NCI-H2171 (cell line): ENCODE data around the gene SLC25A43.
"Not testable (repeated sequence)": the region's sequence is repeated elsewhere in the genome, so short reads cannot be mapped to it uniquely, and the experiment has no call there.

ENCODE experiments used
- DNase-seq: peaks from one replicate; lab custom pipeline; 2025; lab: John Stamatoyannopoulos, UW

The SLC25A43 gene

GRCh38 chrX:119407681-119408080 lies 8.5 kb downstream of the SLC25A43 start:
- no peak for DNase-seq

DNA sequence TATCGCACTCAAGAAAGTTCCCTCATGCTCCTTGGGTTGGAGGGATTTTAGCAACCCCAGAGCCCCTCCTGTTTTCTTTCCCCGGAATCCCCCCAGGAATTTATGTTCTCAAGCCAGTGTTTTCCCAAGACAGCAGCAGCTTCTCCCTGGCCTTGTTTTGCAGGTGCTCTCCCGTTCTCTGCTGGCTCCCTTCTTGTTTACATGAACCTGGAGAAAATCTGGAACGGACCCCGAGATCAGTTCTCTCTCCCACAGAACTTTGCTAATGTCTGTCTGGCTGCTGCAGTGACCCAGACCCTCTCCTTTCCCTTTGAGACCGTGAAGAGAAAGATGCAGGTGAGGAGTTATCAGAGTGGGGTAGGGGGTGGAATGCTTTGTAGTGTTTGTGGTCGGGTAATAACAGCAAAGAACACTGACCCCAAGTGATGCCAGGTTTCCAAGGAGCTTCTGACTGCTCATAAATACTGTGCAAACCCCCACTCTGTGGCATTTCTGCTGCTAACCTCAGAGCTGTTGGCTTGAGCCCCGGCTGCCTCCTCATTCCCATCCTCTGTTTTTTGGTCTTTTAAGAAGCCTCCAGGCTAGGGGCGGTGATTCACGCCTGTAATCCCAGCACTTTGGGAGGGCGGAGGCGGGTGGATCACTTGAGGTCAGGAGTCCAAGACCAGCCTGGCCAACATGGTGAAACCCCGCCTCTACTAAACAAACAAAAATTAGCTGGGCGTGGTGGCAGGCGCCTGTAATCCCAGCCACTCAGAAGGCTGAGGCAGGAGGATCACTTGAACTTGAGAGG lies 11.1 kb downstream of the SLC25A43 start:
- DNase-seq: no peak

DNA sequence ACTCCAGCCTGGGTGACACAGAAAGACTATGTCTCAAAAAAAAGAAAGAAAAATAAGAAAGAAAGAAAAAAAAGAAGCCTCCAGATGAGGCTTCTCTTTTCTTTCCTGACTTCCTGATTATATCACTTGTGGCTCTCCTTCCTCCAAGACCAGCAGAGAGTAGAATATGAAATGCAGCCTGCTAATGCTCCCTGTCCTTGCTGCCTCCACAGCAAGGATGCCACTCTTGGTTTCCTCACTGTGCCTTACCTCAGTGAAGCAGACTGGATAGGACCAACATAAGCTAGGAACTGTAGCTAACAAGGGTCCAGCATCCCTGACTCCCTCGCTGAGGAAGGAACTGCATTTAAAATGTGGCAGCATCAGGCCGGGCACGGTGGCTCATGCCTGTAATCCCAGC lies 11.7 kb downstream of the SLC25A43 start:
- DNase-seq: no peak

GRCh38 chrX:119411959-119412358 lies 12.8 kb downstream of the SLC25A43 start:
- DNase-seq: no peak

DNA sequence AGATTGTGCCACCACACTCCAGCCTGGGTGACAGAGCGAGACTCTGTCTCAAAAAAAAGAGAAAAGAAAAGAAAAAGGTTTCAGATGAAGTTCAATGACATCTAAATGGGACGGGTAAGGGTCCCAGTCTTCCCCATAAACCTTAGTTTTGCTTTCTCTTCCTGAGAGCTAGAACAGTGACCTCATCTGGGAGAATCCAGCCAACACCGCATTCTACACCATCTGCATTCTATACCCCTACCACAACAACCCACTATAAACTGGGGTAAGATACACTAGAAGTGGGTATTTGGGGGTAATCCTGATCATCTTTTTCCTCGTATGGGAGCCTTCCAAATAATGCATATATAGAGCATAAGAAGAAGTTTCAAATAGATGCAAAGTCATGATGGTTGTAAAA lies 18.2 kb downstream of the SLC25A43 start:
- DNase-seq: no peak

- no peak for DNase-seq
These were observed 18.7 kb downstream of the SLC25A43 start for GRCh38 chrX:119417842-119418241.

- DNase-seq: no peak
These were observed 20.0 kb downstream of the SLC25A43 start for GRCh38 chrX:119419146-119419545.

GRCh38 chrX:119419898-119420297 lies 20.8 kb downstream of the SLC25A43 start:
- DNase-seq: no peak

- no peak for DNase-seq
These were observed 22.0 kb downstream of the SLC25A43 start for GRCh38 chrX:119421016-119421705.

- DNase-seq: no peak
These were observed 24.5 kb downstream of the SLC25A43 start for GRCh38 chrX:119423631-119424030.

DNA sequence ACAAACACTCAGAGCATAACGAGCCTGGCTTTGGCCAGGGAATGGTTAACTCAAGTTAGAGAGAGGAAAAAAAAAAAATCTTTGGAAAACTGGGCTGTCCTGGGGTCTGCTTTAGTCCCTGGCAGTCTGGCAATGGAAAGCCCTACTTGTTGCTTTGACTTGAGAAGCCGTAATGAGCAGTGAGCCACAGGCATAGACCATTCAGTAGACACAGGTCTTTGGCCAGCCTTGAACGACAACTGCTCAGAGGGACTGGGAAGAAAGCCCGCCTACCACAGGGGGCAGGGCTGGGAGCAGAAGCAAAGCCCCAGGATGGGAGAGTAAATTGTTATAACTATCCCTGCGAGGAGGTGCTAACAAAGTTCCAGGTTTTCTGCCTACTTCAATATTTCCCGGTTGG lies 25.9 kb downstream of the SLC25A43 start:
- no peak for DNase-seq

- DNase-seq: no peak
These were observed 28.1 kb downstream of the SLC25A43 start for GRCh38 chrX:119427024-119427794.

- DNase-seq: no peak
These were observed 28.7 kb downstream of the SLC25A43 start for GRCh38 chrX:119427795-119428185.

GRCh38 chrX:119429471-119429870 lies 30.3 kb downstream of the SLC25A43 start:
- DNase-seq: no peak

DNA sequence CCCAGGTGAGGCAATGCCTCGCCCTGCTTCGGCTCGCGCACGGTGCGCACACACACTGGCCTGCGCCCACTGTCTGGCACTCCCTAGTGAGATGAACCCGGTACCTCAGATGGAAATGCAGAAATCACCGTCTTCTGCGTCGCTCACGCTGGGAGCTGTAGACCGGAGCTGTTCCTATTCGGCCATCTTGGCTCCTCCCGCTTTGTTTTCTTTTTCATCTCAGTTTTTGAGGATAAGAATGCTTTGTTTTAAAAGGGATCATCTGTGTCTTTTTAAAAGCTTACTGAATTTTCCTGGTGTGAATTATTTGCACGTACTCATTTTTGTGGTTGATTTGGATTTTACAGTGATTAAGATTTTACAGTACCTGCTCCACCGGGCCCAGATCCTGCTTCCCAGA lies 42.2 kb downstream of the SLC25A43 start:
- not testable (repeated sequence) for DNase-seq

DNA sequence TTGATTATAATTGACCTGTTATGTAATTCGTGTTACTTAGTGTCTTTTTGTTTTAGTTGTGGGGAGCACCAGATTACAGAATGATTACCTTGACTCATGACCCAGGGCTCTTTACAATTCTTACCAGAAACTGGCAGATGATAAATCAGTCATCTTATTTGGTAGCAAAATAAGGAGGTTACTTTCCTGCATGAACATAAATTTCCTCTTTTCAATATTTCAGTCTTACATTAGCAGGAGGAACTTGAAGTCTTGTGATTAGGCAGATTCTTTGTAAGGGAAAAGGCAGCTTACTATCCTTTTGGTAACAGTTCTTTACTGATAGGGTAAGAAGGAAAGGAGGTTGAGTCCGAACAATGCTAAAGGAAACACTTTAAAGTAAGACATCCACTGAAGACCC lies 43.1 kb downstream of the SLC25A43 start:
- DNase-seq: no peak

GRCh38 chrX:119453202-119453601 lies 54.1 kb downstream of the SLC25A43 start:
- no peak for DNase-seq

- DNase-seq: no peak
These were observed 56.1 kb downstream of the SLC25A43 start for GRCh38 chrX:119455264-119455663.

DNA sequence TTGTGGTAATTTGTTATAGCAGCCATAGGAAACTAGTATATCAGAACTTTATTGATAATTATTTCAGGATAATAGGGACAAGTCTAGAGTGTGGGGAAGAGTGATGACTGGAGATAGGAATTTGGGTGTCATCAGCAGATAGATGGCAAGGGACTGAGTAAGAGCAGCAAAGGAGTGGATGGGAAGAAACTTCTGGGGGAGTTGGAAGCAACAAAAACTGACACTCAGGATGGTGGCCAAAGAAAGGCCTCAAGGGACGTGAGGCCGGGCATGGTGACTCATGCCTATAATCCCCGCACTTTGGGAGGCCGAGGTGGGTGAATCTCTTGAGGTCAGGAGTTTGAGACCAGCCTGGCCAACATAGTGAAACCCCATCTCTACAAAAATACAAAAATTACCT lies 60.0 kb downstream of the SLC25A43 start:
- no peak for DNase-seq

GRCh38 chrX:119465555-119465954 lies 66.4 kb downstream of the SLC25A43 start:
- DNase-seq: no peak

DNA sequence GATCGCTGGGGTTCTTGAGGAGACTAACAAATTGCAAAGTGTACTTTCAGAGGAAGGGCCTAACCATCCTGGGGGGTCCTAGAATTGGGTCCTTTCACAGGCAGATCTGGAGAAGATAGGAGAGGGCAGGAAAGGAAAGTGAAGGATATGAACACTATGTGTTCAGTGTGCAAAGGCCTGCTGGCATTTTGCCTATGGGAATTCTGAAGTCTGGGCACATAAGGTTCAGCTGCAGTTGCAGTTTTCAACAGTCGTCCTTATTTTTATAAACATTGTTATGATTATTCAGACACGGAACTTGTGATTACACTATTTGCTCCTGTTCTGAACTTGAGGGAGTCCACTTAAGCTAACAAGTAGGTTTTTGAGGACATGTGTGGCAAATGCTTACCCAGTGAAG lies 67.8 kb downstream of the SLC25A43 start:
- no peak for DNase-seq

DNA sequence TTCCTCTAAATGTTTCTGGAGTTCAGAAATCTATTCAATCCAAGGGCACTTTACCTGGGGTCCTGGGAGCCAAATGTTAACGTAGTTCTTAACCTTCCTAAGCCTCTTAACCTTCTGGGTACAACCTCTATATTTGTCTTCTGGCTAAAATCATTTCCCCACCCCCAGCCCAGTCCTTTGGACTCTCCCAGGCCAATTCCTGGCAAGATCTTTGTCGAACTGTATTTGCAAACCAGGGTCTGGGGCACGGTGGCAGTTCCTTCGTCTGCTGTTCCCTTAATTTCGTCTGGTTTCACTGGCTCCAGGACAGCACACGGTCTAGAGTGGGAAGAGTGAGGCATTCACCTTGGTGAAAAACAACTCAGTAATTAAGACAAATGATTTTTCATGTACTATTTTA lies 68.3 kb downstream of the SLC25A43 start:
- no peak for DNase-seq
